GM12892 (cell line): ENCODE measurements around the gene TPR.

ENCODE experiments used
- POLR2A ChIP-seq: IDR thresholded peaks from 2 replicates; pipeline ENCODE4 v1.6.1; 2011; ENCODE audit warnings: low read depth, low read length, control low read depth
- POLR2AphosphoS5 ChIP-seq: IDR thresholded peaks from 2 replicates; pipeline ENCODE4 v1.6.1; 2011; ENCODE audit warnings: low read depth, low read length, control low read depth
- TAF1 ChIP-seq: IDR thresholded peaks from 2 replicates; pipeline ENCODE4 v1.6.1; 2011; ENCODE audit warnings: low read depth, mild to moderate bottlenecking, control low read depth, low read length, borderline replicate concordance

DNA sequence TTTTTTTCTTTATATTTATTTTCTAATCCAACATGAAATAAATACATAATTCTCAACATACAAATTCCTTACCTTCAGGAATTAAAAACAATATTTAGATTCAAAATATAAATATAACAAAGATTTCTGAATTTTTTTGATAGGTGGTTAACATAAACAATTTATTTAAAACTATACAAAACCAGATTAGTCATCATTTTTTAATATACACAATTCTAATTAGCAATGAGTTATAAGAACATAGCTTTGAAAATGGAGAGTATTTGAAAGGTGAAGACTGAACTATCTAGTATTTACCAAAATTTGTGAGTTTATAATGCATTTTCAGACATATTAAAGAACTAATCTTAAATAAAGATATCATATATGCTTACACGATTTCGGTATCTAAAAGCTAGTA, 37.5 kb downstream of the TPR start:
- TF ChIP-seq POLR2A (no peak), POLR2AphosphoS5 (no peak), TAF1 (no peak)
